ENCODE measurements around the gene PRDX6. TPM values are rescaled to one million over a fixed set of nuclear protein-coding genes. Genes with fewer than 3 reads are reported as not detected.
"Not testable (repeated sequence)": the region's sequence is repeated elsewhere in the genome, so short reads cannot be mapped to it uniquely, and the experiment has no call there.

Gene PRDX6
- total RNA-seq, 1 donor = 140 TPM

DNA sequence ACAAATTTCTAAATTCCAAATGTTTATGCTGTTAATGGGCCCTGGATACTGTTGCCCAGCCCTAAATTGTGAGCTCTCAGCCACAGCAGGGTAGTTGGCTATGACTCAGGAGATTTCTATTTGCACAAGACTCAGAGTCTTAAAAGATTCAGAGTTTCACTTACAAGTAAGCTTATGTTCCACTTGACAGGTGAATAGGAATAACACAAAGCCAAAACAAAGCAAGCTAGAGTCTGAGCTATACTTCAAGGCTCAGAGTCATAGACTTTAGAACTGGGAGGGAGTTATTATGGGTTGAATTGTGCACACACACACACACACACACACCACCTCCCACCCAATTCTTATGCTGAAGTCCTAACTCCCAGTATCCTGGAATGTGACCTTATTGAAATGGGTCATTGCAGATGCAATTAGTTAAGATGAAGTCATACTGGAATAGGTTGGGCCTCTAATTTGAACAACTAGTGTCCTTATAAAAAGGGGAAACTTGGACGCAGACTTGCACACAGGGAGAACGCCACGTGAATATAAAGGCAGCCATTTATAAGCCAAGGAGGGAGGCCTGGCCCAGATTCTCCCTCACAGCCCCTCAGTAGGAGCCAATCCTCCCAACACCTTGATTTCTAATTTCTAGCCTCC lies 30.2 kb downstream of the PRDX6 start:
- Histone ChIP-seq H3K9me3 (ENCODE audit: low read depth, low read length) (no peaks in the 10 kb centered on the region), H4K20me1 (ENCODE audit: insufficient read depth, low read length) (no peaks in the 10 kb centered on the region), H3K27me3 (ENCODE audit: insufficient read depth, low read length) (no peaks in the 10 kb centered on the region), H3K27ac (ENCODE audit: low read depth, low read length) (no peak overlapping the region), H2AFZ (ENCODE audit: low read length) (peak overlapping the region; percentile 60), H3K4me1 (ENCODE audit: insufficient read depth, low read length) (peaks cover 12% of the 10 kb centered on the region), H3K79me2 (ENCODE audit: insufficient read depth, low read length) (no peaks in the 10 kb centered on the region), H3K4me3 (ENCODE audit: insufficient read depth, low read length) (no peak overlapping the region), H3K4me2 (ENCODE audit: insufficient read depth, low read length) (peak overlapping the region; percentile 37), H3K36me3 (ENCODE audit: insufficient read depth, low read length) (no peaks in the 10 kb centered on the region)
- TF ChIP-seq, protein P1, sequence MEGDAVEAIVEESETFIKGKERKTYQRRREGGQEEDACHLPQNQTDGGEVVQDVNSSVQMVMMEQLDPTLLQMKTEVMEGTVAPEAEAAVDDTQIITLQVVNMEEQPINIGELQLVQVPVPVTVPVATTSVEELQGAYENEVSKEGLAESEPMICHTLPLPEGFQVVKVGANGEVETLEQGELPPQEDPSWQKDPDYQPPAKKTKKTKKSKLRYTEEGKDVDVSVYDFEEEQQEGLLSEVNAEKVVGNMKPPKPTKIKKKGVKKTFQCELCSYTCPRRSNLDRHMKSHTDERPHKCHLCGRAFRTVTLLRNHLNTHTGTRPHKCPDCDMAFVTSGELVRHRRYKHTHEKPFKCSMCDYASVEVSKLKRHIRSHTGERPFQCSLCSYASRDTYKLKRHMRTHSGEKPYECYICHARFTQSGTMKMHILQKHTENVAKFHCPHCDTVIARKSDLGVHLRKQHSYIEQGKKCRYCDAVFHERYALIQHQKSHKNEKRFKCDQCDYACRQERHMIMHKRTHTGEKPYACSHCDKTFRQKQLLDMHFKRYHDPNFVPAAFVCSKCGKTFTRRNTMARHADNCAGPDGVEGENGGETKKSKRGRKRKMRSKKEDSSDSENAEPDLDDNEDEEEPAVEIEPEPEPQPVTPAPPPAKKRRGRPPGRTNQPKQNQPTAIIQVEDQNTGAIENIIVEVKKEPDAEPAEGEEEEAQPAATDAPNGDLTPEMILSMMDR (IDR thresholded peaks at IDR 0.05; ENCODE audit: extremely low read depth, low read depth, low read length) = no peak
- DNase-seq (ENCODE audit: insufficient read length, low spot score, missing footprints) = peak; percentile 65

DNA sequence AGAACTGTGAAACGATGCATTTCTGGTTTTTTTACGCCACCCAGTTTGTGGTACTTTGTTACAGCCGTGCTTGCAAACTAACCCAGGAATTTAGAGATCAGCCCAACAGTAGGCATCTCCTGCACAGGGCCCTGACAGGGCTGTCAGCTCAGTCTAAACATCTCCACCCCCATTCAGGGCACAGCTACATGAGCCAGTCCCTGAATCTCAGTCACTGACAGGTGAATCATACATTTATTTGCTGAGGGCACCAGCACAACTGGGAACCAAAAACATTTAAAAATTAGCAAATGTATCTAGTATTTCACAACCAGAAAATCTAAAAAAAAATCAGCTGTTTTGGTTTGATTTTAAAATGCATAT lies 30.7 kb downstream of the PRDX6 start:
- peak overlapping the region; percentile 37 for H3K4me2 ChIP-seq (ENCODE audit: insufficient read depth, low read length)
- TF ChIP-seq, protein P1 (IDR thresholded peaks at IDR 0.05; ENCODE audit: extremely low read depth, low read depth, low read length) = no peak
- H3K36me3 ChIP-seq (ENCODE audit: insufficient read depth, low read length) = no peaks in the 10 kb centered on the region
- H3K27ac ChIP-seq (ENCODE audit: low read depth, low read length) = no peak overlapping the region
- H3K4me1 ChIP-seq (ENCODE audit: insufficient read depth, low read length) = peaks cover 12% of the 10 kb centered on the region
- no peaks in the 10 kb centered on the region for H3K27me3 ChIP-seq (ENCODE audit: insufficient read depth, low read length)
- no peaks in the 10 kb centered on the region for H4K20me1 ChIP-seq (ENCODE audit: insufficient read depth, low read length)
- DNase-seq (ENCODE audit: insufficient read length, low spot score, missing footprints) = peak; percentile 23
- peak overlapping the region; percentile 60 for H2AFZ ChIP-seq (ENCODE audit: low read length)
- no peak overlapping the region for H3K4me3 ChIP-seq (ENCODE audit: insufficient read depth, low read length)
- no peaks in the 10 kb centered on the region for H3K9me3 ChIP-seq (ENCODE audit: low read depth, low read length)
- no peaks in the 10 kb centered on the region for H3K79me2 ChIP-seq (ENCODE audit: insufficient read depth, low read length)

DNA sequence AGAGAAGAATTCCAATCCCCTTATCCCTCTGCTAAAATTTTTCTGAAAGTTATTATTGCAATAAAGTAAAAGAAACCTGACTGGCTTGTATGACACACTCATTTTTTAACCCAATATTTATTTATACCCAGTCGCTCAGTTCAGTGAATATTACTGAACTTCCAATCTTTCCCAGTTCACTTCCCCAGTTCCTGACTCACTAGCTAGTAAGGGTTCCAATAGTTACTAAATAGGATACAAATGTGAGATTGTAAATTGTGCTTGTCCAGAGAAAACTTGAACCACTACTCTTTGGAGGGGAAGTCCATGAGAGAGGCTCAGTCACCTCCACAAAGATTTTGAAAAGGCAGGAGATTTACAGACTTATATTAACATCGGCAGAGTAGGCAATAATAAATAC lies 31.4 kb downstream of the PRDX6 start:
- Histone ChIP-seq H3K4me2 (ENCODE audit: insufficient read depth, low read length) (no peak overlapping the region), H2AFZ (ENCODE audit: low read length) (no peak overlapping the region), H3K9me3 (ENCODE audit: low read depth, low read length) (no peaks in the 10 kb centered on the region), H4K20me1 (ENCODE audit: insufficient read depth, low read length) (no peaks in the 10 kb centered on the region), H3K79me2 (ENCODE audit: insufficient read depth, low read length) (no peaks in the 10 kb centered on the region), H3K27me3 (ENCODE audit: insufficient read depth, low read length) (no peaks in the 10 kb centered on the region), H3K4me1 (ENCODE audit: insufficient read depth, low read length) (peaks cover 12% of the 10 kb centered on the region), H3K4me3 (ENCODE audit: insufficient read depth, low read length) (no peak overlapping the region), H3K27ac (ENCODE audit: low read depth, low read length) (no peak overlapping the region), H3K36me3 (ENCODE audit: insufficient read depth, low read length) (no peaks in the 10 kb centered on the region)
- DNase-seq (ENCODE audit: insufficient read length, low spot score, missing footprints) = no peak
- TF ChIP-seq, protein P1 (IDR thresholded peaks at IDR 0.05; ENCODE audit: extremely low read depth, low read depth, low read length) = no peak

DNA sequence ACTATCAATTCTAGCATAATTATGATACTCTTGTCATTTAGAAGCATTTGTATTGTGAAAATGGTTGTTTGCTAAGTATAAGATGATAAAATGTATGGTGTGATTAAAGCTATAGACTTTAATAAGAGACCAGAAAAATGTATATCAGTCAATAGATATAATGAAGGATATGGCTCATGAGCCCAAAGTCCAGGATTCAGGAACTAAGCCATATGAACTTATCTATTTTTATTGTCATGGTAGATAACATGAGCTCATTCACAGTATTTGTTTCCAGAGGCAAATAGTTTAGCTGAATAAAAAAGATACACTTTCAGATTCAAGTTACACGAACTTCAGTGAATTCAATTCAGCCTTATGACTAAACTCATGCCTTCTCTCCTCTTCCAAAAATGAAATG lies 32.7 kb downstream of the PRDX6 start:
- Histone ChIP-seq H3K79me2 (ENCODE audit: insufficient read depth, low read length) (no peaks in the 10 kb centered on the region), H4K20me1 (ENCODE audit: insufficient read depth, low read length) (no peaks in the 10 kb centered on the region)
- TF ChIP-seq, protein P1 (IDR thresholded peaks at IDR 0.05; ENCODE audit: extremely low read depth, low read depth, low read length) = no peak

DNA sequence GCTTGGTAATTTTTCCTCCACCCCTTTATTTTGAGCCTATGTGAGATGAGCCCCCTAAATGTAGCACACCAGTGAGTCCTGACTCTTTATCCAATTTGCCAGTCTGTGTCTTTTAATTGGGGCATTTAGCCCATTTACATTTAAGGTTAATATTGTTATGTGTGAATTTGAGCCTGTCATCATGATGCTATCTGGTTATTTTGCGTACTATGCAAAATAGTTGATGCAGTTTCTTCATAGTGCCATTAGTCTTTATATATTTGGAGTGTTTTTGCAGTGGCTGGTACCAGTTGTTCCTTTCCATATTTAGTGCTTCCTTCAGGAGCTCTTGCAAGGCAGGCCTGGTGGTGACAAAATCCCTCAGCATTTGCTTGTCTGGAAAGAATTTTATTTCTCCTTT lies 37.4 kb downstream of the PRDX6 start:
- H3K27ac ChIP-seq (ENCODE audit: low read depth, low read length); H3K79me2 ChIP-seq (ENCODE audit: insufficient read depth, low read length); H3K36me3 ChIP-seq (ENCODE audit: insufficient read depth, low read length); H4K20me1 ChIP-seq (ENCODE audit: insufficient read depth, low read length); H3K27me3 ChIP-seq (ENCODE audit: insufficient read depth, low read length); H3K4me3 ChIP-seq (ENCODE audit: insufficient read depth, low read length); H3K4me2 ChIP-seq (ENCODE audit: insufficient read depth, low read length); DNase-seq (ENCODE audit: insufficient read length, low spot score, missing footprints); H2AFZ ChIP-seq (ENCODE audit: low read length); H3K4me1 ChIP-seq (ENCODE audit: insufficient read depth, low read length); H3K9me3 ChIP-seq (ENCODE audit: low read depth, low read length): not testable (repeated sequence)

More for the DNA sequence above, 32.7 kb downstream of the PRDX6 start:
- H3K4me1 ChIP-seq (ENCODE audit: insufficient read depth, low read length) = peaks cover 12% of the 10 kb centered on the region
- H3K9me3 ChIP-seq (ENCODE audit: low read depth, low read length) = no peaks in the 10 kb centered on the region
- no peak overlapping the region for H3K4me3 ChIP-seq (ENCODE audit: insufficient read depth, low read length)
- DNase-seq (ENCODE audit: insufficient read length, low spot score, missing footprints) = no peak
- no peaks in the 10 kb centered on the region for H3K36me3 ChIP-seq (ENCODE audit: insufficient read depth, low read length)
- no peak overlapping the region for H2AFZ ChIP-seq (ENCODE audit: low read length)
- no peak overlapping the region for H3K27ac ChIP-seq (ENCODE audit: low read depth, low read length)
- H3K27me3 ChIP-seq (ENCODE audit: insufficient read depth, low read length) = no peaks in the 10 kb centered on the region
- H3K4me2 ChIP-seq (ENCODE audit: insufficient read depth, low read length) = no peak overlapping the region
